ENCODE data around the gene GALNT2.

The GALNT2 gene

DNA sequence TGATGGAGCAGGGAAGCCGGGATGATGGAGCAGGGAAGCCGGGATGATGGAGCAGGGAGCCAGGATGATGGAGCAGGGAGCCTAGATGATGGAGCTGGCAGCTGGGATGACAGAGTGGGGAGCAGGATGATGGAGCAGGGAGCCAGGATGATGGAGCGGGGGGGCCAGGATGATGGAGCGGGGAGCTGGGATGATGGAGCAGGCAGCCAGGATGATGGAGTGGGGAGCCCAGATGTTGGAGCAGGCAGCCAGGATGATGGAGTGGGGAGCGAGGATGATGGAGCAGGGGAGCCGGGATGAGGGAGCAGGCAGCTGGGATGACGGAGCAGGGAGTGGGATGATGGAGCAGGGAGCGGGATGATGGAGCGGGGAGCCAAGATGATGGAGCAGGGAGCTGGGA lies 16.0 kb downstream of the GALNT2 start:
- H3K79me2 ChIP-seq (ENCODE audit: control insufficient read depth, insufficient read depth, low read length) = peaks cover 39% of the 10 kb centered on the region
- peaks cover 40% of the 10 kb centered on the region for H3K79me1 ChIP-seq (ENCODE audit: low read length)
- H4K8ac ChIP-seq (ENCODE audit: low read depth, low read length) = no peak overlapping the region
- no peak overlapping the region for H3K4me3 ChIP-seq (ENCODE audit: low read length)
- no peak overlapping the region for H3K23ac ChIP-seq (ENCODE audit: low read length)
- H3K27me3 ChIP-seq (ENCODE audit: insufficient read depth, low read length, poor library complexity) = no peaks in the 10 kb centered on the region
- no peak overlapping the region for H2BK15ac ChIP-seq (replicated peaks; ENCODE audit: low read depth)
- no CpG with 5 or more reads among the region's 9 CpGs for WGBS (ENCODE audit: extremely low coverage, insufficient coverage, low lambda C conversion rate)
- H3K9ac ChIP-seq (ENCODE audit: low read length) = no peak overlapping the region
- no peak overlapping the region for H2BK120ac ChIP-seq (ENCODE audit: low read depth, low read length)
- no peak overlapping the region for H3K4me2 ChIP-seq (ENCODE audit: low read length)
- H3K4me1 ChIP-seq (ENCODE audit: control insufficient read depth, low read depth, low read length) = peaks cover 7% of the 10 kb centered on the region
- H3K18ac ChIP-seq (ENCODE audit: low read length) = no peak overlapping the region
- no peak overlapping the region for H4K5ac ChIP-seq (ENCODE audit: low read length)
- no peak for DNase-seq
- no peak overlapping the region for H3K56ac ChIP-seq (ENCODE audit: low read length)
- H3K27ac ChIP-seq (ENCODE audit: low read depth, low read length) = no peak overlapping the region
- no peak overlapping the region for H2BK5ac ChIP-seq (ENCODE audit: low read length)
- H3K4ac ChIP-seq (ENCODE audit: low read depth, low read length) = no peak overlapping the region
- H2AK5ac ChIP-seq (ENCODE audit: low read length) = no peak overlapping the region
- H3K36me3 ChIP-seq (ENCODE audit: control insufficient read depth, insufficient read depth, low read length) = no peaks in the 10 kb centered on the region

DNA sequence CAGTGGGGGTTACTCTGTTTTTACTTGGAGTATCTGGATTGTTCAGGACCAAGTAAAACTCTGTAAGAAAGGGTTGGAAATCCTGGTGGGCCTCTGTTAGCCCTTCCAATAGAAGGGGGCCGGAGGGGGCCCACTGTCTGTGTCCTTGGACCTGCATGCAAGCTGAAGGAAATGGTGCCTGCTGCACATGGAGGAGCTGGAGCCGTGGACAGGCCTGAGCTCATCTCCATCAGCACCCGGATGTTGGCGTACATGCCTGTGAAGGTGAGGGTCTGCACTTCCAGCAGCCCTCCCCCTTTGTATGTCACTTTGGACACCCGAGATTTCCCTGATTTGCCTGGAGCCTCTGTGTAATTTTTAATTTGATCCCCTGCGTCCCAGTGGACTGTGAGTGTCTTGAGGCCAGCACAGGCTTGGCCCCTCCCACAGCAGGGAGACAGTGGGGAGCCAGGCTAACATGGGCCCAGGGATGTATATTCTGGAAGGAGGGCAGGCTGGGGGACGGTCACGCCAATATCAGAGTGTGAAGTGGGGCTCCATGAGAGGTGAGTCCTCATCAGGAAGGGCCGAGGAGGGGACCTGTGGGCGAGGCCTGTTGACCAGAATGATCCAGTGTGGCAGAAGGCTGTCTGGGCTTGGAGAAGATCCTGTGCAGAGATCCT lies 16.8 kb downstream of the GALNT2 start:
- Histone ChIP-seq H4K8ac (ENCODE audit: low read depth, low read length) (no peak overlapping the region), H3K36me3 (ENCODE audit: control insufficient read depth, insufficient read depth, low read length) (no peaks in the 10 kb centered on the region), H2BK5ac (ENCODE audit: low read length) (no peak overlapping the region), H3K4me1 (ENCODE audit: control insufficient read depth, low read depth, low read length) (peaks cover 7% of the 10 kb centered on the region), H3K23ac (ENCODE audit: low read length) (no peak overlapping the region), H2AK5ac (ENCODE audit: low read length) (no peak overlapping the region), H2BK120ac (ENCODE audit: low read depth, low read length) (no peak overlapping the region), H3K27ac (ENCODE audit: low read depth, low read length) (no peak overlapping the region), H3K18ac (ENCODE audit: low read length) (no peak overlapping the region), H2BK15ac (replicated peaks; ENCODE audit: low read depth) (no peak overlapping the region), H3K79me1 (ENCODE audit: low read length) (peaks cover 40% of the 10 kb centered on the region), H3K4ac (ENCODE audit: low read depth, low read length) (no peak overlapping the region), H4K5ac (ENCODE audit: low read length) (no peak overlapping the region), H3K27me3 (ENCODE audit: insufficient read depth, low read length, poor library complexity) (no peaks in the 10 kb centered on the region), H3K79me2 (ENCODE audit: control insufficient read depth, insufficient read depth, low read length) (peaks cover 37% of the 10 kb centered on the region), H3K56ac (ENCODE audit: low read length) (peak overlapping the region; percentile 9), H3K4me2 (ENCODE audit: low read length) (no peak overlapping the region), H3K9ac (ENCODE audit: low read length) (no peak overlapping the region), H3K4me3 (ENCODE audit: low read length) (no peak overlapping the region)
- no peak for DNase-seq
- no CpG with 5 or more reads among the region's 10 CpGs for WGBS (ENCODE audit: extremely low coverage, insufficient coverage, low lambda C conversion rate)

DNA sequence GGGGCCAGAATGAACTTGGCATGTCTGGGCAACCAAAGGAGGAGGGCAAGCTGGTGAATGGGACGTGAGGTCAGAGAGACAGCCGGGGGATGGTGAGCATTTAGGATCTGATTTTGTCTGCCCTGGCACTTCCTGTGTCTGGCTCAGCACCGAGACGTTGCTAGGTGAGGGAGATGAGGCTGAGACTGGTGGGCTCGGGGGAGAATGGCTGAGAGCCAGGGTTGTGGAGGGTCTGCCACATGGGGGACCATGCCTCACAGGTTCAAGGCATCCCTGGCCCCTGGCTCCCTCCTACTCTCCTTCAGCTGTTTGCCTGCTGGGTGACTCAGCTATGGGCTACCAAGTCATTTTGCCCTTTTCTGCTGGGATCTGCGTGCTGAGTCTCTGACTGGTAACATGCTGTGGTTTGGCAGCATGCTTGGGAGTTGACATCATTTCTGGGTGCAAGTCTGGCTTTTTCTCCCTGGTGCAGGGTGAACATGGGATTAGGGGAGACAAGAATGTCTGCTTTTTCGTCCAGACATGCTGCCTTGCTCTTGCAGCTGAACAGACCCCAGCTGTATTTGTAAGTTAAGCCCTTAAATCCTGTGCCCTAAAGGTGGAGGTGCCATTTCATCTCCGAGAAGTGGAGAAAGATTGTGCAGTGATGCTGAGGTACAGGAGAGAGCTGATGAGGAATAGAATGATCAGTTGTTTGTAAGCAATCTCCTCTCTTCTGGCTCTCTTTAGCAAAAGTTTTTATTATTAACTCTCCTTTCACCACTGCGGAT lies 17.6 kb downstream of the GALNT2 start:
- H3K9ac ChIP-seq (ENCODE audit: low read length) = peak overlapping the region; percentile 9
- H3K36me3 ChIP-seq (ENCODE audit: control insufficient read depth, insufficient read depth, low read length) = no peaks in the 10 kb centered on the region
- no peak overlapping the region for H2BK15ac ChIP-seq (replicated peaks; ENCODE audit: low read depth)
- H3K27me3 ChIP-seq (ENCODE audit: insufficient read depth, low read length, poor library complexity) = no peaks in the 10 kb centered on the region
- no peak overlapping the region for H2BK120ac ChIP-seq (ENCODE audit: low read depth, low read length)
- no peak overlapping the region for H2AK5ac ChIP-seq (ENCODE audit: low read length)
- H4K8ac ChIP-seq (ENCODE audit: low read depth, low read length) = no peak overlapping the region
- no peak overlapping the region for H3K4ac ChIP-seq (ENCODE audit: low read depth, low read length)
- peaks cover 7% of the 10 kb centered on the region for H3K4me1 ChIP-seq (ENCODE audit: control insufficient read depth, low read depth, low read length)
- H3K27ac ChIP-seq (ENCODE audit: low read depth, low read length) = no peak overlapping the region
- H3K23ac ChIP-seq (ENCODE audit: low read length) = no peak overlapping the region
- H2BK5ac ChIP-seq (ENCODE audit: low read length) = no peak overlapping the region
- no peak overlapping the region for H3K4me3 ChIP-seq (ENCODE audit: low read length)
- no peak overlapping the region for H3K18ac ChIP-seq (ENCODE audit: low read length)
- H3K56ac ChIP-seq (ENCODE audit: low read length) = peak overlapping the region; percentile 9
- peak; percentile 90 for DNase-seq
- WGBS (ENCODE audit: extremely low coverage, insufficient coverage, low lambda C conversion rate) = no CpG with 5 or more reads among the region's 9 CpGs
- H4K5ac ChIP-seq (ENCODE audit: low read length) = no peak overlapping the region
- H3K79me1 ChIP-seq (ENCODE audit: low read length) = peaks cover 35% of the 10 kb centered on the region
- peaks cover 34% of the 10 kb centered on the region for H3K79me2 ChIP-seq (ENCODE audit: control insufficient read depth, insufficient read depth, low read length)
- no peak overlapping the region for H3K4me2 ChIP-seq (ENCODE audit: low read length)

DNA sequence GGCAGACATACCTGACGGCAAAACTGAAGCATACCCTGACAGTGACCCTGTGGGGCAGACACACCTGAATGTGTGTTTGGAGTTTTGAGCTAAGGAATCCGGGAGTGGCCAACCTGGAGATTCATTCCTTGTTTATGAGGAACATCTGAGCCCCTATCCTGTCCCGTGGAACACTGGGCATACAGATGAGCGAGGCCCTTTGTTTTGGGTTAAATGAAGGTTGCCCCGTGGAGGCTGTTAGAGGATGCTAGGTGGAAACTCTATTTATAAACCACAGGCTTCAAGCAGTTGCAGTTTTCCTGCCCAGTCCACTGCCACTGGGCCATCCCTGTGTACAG lies 18.1 kb downstream of the GALNT2 start:
- Histone ChIP-seq H3K27me3 (ENCODE audit: insufficient read depth, low read length, poor library complexity) (no peaks in the 10 kb centered on the region), H2AK5ac (ENCODE audit: low read length) (no peak overlapping the region), H3K56ac (ENCODE audit: low read length) (no peak overlapping the region), H3K18ac (ENCODE audit: low read length) (no peak overlapping the region), H4K5ac (ENCODE audit: low read length) (no peak overlapping the region), H3K27ac (ENCODE audit: low read depth, low read length) (no peak overlapping the region), H3K4me1 (ENCODE audit: control insufficient read depth, low read depth, low read length) (peaks cover 7% of the 10 kb centered on the region), H3K4ac (ENCODE audit: low read depth, low read length) (no peak overlapping the region), H2BK120ac (ENCODE audit: low read depth, low read length) (no peak overlapping the region), H3K23ac (ENCODE audit: low read length) (no peak overlapping the region), H2BK5ac (ENCODE audit: low read length) (no peak overlapping the region), H4K8ac (ENCODE audit: low read depth, low read length) (no peak overlapping the region), H3K4me3 (ENCODE audit: low read length) (no peak overlapping the region), H3K9ac (ENCODE audit: low read length) (no peak overlapping the region), H3K79me2 (ENCODE audit: control insufficient read depth, insufficient read depth, low read length) (peaks cover 31% of the 10 kb centered on the region), H3K4me2 (ENCODE audit: low read length) (no peak overlapping the region), H3K36me3 (ENCODE audit: control insufficient read depth, insufficient read depth, low read length) (no peaks in the 10 kb centered on the region), H2BK15ac (replicated peaks; ENCODE audit: low read depth) (no peak overlapping the region), H3K79me1 (ENCODE audit: low read length) (peaks cover 34% of the 10 kb centered on the region)
- DNase-seq = no peak
- no CpG with 5 or more reads among the region's 5 CpGs for WGBS (ENCODE audit: extremely low coverage, insufficient coverage, low lambda C conversion rate)

DNA sequence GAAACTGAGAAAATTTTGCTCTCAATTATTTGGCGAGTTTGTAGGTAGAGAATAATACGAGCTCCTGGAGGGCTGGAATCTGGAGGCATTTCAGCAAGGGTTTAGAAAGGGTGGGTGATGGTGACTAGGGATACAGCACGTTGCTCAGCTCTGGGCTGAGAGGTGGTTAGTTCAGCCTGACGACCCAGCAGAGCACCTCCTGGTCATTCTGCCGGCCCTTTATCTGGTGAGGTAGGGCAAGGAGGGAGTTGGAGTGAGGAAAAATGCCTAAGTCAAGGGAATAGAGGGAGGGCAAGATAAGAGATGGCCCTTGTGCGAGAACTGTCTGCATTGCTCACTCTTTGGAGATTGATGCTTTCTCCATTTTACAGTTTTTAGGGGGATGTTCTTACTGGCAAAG lies 19.1 kb downstream of the GALNT2 start:
- Histone ChIP-seq H4K8ac (ENCODE audit: low read depth, low read length) (no peak overlapping the region), H3K4me3 (ENCODE audit: low read length) (no peak overlapping the region), H3K4me2 (ENCODE audit: low read length) (no peak overlapping the region), H2BK120ac (ENCODE audit: low read depth, low read length) (no peak overlapping the region), H3K79me1 (ENCODE audit: low read length) (peaks cover 33% of the 10 kb centered on the region), H2AK5ac (ENCODE audit: low read length) (no peak overlapping the region), H3K79me2 (ENCODE audit: control insufficient read depth, insufficient read depth, low read length) (peaks cover 26% of the 10 kb centered on the region), H3K4me1 (ENCODE audit: control insufficient read depth, low read depth, low read length) (peaks cover 7% of the 10 kb centered on the region), H2BK5ac (ENCODE audit: low read length) (no peak overlapping the region), H3K4ac (ENCODE audit: low read depth, low read length) (no peak overlapping the region), H2BK15ac (replicated peaks; ENCODE audit: low read depth) (no peak overlapping the region), H3K23ac (ENCODE audit: low read length) (no peak overlapping the region), H3K27ac (ENCODE audit: low read depth, low read length) (no peak overlapping the region), H3K56ac (ENCODE audit: low read length) (no peak overlapping the region), H3K36me3 (ENCODE audit: control insufficient read depth, insufficient read depth, low read length) (no peaks in the 10 kb centered on the region), H3K18ac (ENCODE audit: low read length) (no peak overlapping the region), H3K9ac (ENCODE audit: low read length) (no peak overlapping the region), H4K5ac (ENCODE audit: low read length) (no peak overlapping the region), H3K27me3 (ENCODE audit: insufficient read depth, low read length, poor library complexity) (no peaks in the 10 kb centered on the region)
- whole genome bisulfite sequencing (ENCODE audit: extremely low coverage, insufficient coverage, low lambda C conversion rate) = no CpG with 5 or more reads among the region's 6 CpGs
- peak; percentile 38 for DNase-seq

All from mesendoderm (in vitro differentiated cells).